SHP77 treated with DMSO at 0.1 percent for 48 hours (cell line): ENCODE measurements around the gene PLXND1.
"Not testable (repeated sequence)": the region's sequence is repeated elsewhere in the genome, so short reads cannot be mapped to it uniquely, and the experiment has no call there.

ENCODE experiments used
- DNase-seq: peaks from one replicate; lab custom pipeline; 2025; lab: John Stamatoyannopoulos, UW

Gene PLXND1

DNA sequence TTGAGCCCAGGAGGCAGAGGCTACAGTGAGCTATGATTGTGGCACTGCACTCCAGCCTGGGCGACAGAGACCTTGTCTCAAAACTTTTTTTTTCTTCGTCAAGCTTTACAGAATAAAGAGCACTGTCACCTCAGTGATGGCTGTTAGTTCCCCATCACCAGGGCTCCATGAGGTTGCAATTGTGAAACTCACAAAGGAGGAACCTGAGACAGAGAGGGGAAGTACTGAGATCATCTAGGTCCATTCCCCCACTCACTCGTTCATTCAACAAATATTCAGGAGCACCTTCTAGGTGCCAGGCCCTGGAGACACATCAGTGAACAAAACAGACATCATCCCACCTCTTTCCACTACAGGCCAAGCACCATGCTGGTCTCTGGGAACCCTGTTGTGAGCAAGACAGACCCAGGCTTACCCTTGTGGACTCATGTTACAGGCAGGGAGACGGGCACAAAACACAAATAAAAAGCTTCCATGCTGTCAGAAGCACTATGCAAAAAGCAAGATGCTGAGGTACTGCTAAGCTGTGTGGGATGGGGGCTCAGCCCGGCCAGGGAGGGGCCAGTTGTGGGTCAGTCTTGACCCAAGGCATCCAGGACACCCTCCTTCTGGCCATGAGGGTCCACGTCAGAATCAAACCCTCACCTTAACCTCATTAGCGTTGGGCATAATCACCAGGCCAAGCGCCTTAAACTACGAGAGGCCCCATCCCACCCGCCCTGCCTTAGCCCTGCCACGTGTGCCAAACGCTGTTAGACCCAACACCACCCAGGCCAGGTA, 80.2 kb downstream of the PLXND1 start:
- no peak for DNase-seq

DNA sequence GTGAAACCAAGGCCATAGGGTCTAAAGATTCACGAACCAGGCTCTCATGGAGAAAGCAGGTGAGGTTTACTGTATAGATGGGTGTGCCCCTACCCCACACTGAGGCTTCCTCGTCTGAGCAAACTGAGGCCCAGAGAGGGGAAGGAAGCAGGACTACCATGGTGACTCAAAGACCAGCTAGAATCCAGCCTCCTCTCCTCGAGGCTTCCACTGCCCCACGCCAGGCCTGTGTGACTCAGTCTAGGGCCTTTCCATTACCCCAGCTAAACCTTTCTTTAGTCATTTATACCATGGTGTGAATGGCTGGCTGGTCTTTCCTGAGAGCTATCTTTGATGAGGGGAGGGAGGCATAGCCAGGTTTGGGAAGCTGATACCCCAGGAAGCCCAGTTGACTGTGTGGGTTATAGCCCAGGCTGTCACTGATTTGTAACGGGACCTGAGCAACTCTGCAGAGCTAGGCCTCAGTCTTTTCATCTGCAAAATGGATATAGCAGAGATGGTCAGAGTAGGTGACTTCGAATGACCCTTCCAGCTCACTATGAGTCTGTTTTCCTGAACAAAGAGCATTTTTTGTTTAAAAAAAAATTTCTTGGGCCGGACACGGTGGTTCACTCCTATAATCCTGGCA, 81.0 kb downstream of the PLXND1 start:
- DNase-seq: no peak

DNA sequence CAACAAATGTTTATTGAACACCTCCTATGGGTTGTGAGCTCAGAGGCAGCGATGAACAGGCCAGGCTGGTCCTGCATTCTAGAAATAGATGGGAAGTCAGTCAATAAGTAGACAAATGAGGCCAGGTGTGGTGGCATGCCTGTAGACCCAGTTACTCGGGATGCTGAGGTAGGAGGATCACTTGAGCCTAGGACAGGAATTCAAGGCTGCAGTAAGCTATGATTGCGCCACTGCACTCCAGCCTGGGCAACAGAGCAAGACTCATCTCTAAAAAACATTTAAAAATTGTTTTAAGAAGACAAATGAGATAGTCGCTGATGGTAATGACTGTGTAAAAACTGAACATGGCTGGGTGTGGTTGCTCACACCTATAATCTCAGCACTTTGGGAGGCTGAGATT, 82.4 kb downstream of the PLXND1 start:
- DNase-seq: no peak

DNA sequence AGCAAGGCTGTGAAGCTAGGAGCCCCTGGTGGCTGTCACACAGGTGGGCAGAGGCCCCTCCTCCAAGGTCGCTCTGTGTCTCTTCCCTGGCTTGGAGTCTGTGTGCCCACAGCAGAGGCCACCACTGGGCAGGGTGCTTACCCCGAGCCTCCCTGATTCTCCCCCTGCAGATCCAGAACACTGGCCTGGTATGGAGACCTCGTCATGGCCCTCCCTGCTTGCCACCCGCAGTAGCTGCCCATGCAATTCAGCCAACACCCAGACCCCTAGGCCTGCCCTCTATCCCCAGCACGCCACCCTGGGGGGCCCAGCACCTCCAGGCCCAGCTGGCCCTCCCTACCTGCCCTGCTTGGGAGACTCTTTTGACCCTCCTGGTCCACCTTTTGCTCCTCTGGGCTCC, 83.5 kb downstream of the PLXND1 start:
- DNase-seq: no peak

DNA sequence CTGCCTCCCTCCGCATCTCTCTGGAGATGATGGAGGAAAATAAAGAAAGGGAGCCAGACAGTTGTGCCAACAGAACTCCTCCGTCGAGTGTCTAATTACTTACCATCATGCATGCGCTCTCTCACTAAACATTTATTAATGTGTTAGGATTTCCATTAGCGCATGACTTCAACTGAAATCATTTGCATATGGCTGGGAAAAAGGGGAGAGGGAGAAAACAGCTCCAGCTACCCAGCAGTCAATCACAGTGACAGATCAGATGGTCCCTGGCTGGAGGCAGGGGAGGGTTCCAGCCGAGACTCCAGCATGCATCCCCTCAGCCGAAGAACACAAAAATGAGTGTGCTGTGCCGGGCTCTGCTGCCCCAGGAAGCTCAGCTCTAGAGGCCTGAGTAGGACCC, 84.9 kb downstream of the PLXND1 start:
- no peak for DNase-seq

DNA sequence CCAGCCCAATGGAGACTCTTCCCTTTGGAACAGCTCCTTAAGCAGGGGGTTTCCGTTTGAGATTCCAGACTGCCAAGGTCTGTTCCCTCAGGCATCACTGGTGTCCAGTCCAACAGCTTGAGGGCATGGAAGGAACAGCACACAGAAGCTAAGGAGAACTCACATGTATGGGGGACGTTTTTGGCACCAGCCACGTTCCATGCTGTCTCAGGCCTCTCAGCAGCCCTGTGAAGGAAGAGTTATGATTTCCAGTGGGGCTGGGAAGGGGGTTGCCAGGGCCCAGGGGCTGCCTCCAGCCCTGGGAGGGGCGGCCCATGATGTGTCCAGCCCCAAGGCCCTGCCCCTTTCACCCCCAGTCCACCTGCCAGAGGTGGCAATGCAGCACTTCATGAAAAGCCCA, 85.5 kb downstream of the PLXND1 start:
- no peak for DNase-seq

DNA sequence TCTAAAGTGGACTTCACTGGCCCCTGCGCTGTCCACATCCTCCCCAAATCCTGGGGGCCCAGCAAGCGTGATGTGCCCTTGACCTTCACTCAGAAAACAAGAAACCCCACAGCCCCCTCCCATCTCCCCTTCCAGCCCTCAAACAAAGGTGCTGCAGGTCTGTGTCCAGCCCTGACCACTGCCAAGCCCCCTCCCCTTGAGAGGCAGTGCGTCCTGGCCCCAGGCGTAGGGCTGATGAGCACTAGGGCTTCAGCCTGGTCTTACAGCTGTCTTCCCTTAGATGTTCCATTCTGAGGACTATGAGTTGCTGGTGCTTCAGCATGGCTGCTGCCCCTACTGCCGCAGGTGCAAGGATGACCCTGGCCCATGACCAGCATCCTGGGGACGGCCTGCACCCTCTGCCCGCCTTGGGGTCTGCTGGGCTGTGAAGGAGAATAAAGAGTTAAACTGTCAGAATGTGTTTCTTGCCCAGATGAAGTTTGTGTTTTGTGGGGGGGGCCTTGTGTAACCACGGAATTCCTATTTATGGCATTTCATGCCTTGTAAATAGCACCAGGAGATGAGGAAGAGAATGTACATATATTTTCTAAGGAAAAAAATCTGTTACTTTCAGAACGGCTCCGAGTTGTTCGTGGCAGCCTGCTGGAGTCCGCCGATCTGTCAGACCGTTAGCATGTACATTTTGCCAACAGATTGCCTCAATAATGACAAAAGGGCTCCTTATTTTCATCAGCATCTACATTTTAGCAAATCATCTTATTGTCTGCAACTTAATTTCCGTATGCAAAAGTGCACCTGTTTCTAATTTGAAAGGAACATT, 86.4 kb downstream of the PLXND1 start:
- DNase-seq: no peak

DNA sequence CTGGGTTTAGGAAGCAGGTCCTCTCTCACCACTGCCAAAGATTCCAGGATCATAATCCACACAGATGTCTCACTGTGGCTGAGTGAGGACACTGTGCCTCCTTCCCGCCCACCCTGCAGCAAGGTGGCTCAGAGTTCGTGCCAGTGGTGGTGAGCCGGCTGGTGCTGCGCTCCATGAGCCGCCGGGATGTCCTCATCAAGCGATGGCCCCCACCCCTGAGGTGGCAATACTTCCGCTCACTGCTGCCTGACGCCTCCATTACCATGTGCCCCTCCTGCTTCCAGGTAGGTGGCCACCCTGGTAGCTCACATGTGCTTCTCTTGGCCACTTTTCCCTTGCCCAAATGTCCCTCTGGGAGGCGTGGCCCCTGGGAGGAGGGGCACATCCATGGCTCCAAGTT, 87.0 kb downstream of the PLXND1 start:
- DNase-seq: no peak

DNA sequence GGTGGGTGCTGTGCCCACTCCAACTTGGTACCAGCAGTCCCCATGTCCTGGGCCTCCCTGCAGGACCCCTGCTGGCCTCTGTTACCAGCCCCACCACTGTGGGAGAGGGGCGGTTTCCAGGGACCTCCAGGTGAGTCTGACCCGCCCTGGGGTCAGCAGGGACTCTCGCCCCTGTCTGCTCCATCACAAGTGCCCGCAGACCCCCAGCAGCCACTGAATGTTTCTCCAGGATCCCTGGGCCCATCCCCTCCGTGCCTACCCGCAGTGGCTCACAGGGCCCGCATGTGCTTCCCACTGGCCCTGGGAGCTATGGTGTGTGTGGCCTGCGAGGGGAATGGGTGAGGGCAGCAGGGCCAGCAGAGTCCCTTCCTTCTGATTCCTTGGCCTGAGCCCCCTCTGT, 87.9 kb downstream of the PLXND1 start:
- no peak for DNase-seq

DNA sequence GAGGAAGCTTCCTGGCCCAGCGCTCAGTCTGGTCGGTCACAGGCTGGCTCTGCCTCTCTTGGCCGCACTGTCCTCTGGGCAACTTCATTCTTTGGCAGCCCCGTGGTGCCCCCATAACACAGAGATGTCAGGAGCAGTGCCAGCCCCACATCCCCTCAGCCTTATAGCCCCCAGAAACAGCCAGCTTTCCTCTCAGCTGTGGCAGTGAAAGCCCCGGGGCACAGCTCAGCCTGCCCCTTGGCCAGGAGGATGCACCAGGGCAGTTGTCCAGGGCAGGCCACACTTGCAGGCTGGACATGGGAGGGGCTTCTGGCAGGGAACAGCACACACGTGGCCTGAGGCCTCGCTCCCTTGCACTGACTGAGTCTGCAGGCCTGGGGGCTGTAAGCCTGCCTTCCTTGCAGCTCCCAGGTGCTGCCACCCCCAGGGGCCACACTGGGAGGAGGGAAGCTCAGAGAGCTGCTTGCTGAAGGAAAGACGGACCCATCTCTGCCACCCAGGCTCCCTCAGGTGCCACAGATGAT, 88.4 kb downstream of the PLXND1 start:
- no peak for DNase-seq

DNA sequence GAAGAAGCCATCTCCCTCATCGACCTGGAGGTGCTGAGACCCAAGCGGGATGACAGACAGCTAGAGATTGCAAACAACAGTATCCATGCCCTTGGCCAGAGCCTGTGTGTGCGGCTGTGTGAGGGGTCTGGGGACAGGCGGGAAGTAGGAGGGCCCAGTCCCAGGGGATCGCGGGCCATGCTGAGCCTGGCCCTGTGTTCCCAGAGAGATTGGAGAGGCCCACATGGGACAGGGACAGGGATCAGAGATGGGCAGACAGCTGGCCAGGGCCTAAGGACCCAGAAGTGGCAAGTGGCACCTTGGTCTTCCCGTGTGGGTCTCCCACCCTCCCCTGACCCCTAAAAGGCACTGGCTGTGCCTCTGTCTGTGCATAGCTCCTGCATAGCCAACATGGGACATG, 89.0 kb downstream of the PLXND1 start:
- DNase-seq: no peak

DNA sequence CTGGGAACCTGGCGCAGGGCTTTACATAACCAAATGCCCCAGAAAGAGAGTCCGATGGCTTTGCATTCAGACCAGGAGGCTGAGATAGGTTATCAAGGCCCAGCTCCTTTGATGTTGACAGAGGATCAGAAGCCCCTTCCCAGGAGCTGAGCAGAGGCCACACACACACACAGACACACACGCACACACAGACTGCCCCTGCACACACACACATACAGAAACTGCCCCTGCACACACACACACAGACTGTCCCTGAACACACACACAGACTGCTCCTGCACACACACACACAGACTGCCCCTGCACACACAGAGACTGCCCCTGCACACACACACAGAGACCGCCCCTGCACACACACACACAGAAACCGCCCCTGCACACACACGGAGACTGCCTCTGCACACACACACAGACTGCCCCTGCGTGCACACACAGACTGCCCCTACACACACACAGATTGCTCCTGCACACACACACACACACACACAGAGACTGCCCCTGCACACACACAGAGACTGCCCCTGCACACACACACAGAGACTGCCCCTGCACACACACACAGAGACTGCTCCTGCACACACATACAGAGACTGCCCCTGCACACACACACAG, 90.5 kb downstream of the PLXND1 start:
- not testable (repeated sequence) for DNase-seq

DNA sequence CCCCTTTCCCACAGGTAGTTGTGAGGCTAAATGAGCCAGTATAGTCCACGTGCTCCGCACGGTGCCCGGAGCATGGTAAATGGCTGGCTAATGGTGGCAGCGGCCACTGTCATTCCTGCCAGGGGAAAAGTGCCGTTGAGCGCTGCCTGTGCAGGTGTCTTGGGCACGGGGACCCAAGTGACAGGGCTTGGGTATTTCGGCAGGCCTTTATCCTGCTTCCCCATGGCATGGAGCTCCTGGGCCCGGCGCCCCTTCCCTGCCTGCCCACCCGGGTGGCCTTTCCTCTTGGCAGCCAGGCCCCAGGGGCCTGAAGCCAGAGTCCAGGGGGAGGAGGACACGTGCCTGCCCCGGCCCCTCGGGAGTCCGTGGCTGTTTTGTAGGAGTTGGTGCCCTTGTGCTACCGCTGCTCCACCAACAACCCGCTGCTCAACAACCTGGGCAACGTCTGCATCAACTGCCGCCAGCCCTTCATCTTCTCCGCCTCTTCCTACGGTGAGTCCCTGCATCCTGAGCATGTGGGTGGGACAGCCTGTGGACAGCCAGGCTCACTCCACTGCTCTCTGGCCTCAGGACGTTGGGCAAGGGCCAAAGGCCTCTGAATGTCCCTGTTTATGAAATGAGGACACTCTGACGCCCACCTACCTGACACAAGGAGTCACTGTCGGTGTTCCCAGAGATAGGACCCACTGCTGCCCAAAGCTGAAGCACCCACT, 91.2 kb downstream of the PLXND1 start:
- DNase-seq: not testable (repeated sequence)

DNA sequence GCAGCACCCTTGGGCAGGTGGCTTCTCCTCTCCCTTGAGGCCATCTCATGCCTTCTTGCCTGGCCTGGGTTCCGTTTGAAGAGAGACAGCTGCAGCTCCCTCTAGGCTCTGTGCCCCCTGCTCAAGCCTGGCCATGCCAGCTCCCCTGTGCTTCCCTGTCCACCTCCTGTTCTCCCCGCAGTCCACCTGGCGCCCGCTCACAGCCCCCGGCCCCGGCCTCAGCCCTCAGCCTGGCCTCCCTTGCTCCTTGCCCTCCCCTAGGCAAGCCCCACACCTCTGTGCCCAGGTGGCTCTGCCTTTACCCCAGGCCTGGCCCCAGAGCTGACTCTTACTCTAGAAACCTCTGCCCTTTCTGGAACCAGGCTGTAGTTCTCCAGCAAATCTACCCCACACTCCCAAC, 91.9 kb downstream of the PLXND1 start:
- DNase-seq: no peak

DNA sequence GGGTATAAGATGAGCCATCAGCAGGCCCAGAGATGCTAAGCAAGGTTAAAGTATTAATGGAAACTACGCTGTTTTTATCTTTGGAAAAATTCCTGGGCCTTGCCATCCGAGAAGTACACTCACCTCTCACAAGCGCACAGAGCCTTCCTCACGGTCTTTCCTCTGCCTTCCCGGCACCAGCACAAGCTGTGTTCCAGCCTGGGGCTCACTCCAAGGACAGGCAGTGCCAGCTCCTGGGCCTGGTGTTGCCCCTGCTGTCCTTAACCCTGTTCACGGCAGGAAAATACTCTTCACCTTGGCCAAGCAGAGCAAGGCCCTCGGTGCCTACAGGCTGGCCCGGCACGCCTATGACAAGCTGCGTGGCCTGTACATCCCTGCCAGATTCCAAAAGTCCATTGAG, 92.4 kb downstream of the PLXND1 start:
- DNase-seq: no peak

DNA sequence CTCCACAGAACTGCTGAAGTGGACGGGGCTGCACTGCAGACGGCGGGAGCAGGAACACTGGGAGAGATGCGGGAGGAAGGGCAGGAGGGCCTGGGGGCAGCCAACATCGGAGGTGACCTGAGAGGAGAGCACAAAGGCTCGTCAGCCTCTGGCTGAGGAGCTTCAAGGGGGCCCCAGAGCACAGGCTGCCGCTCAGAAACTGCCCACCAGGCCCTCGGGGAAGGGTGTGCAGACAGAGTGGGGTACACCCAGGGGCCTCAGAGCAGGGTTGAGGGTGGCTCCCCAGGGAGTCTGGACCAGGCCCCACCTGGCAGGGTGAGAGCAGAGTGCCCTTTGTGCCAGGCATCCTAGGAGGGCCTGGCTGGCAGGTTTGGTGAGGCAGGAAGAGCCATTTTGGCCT, 92.8 kb downstream of the PLXND1 start:
- no peak for DNase-seq

DNA sequence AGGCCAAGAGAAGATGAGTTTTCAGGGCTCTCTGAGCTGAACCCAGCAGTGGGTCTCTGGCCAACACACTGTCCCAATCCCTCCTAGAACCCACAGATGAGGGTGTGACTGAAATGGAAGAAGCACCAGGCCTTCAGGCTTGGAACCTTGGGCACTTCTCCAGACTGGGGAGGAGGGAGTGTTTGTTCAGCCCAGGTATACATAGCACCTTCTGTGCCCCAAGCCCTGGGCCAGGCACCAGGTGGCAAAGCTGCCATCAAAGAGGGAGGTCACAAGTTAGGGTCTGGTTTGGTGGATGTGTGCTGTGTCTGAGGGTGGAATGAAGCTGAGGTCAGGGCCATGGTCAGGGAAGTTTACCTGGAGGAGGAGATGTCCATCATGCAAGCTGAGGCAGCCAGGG, 93.9 kb downstream of the PLXND1 start:
- DNase-seq: no peak

DNA sequence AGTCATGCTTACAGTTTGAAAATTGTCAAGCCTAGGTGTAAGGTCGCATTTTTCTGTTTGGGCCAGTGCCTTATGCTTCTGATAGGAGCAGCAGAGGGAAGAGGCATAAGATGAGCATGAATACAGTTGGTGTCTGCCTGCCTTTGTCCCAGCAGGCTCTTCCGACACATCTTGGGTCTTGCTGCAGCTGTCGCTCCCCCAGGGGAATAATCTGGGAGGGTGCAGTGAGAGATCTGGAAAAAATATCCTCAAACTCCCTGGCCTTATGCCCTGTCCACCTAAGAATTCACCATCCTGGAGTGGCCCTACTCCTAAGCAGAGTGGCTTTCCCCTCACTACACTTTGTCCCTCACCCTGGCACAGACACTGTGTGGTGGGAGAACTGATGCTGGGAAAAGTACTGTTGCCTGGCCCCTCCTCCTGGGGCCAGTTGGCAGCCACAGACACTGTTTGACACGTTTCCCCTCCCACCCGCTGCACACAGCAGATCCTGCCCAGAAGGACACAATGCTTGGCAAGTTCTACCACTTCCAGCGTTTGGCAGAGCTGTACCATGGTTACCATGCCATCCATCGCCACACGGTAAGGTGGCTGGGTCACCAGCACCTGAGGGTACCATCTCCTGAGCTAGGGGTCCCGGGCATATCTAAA, 99.2 kb downstream of the PLXND1 start:
- peak; percentile 59 for DNase-seq

DNA sequence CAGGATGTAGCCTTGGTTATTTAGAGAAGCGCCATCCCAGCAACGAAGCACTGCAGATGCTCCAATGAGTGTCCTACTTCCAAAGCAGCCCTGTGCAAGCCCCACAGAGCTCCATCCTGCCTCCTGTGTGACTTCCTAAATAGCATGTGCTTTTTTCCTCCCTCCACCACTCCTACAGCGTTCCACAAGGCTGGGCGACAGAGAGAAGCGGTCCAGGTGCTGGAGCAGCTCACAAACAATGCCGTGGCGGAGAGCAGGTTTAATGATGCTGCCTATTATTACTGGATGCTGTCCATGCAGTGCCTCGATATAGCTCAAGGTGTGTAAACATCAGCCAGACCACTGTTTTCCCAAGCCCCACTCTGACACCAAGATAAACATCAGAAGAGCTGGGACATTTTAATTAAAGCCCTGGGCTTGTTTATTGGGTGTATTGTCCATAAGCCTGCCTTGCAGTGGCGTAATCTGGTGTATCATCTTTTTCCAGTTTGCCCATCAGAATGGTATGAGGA, 100.2 kb downstream of the PLXND1 start:
- DNase-seq: peak; percentile 97

DNA sequence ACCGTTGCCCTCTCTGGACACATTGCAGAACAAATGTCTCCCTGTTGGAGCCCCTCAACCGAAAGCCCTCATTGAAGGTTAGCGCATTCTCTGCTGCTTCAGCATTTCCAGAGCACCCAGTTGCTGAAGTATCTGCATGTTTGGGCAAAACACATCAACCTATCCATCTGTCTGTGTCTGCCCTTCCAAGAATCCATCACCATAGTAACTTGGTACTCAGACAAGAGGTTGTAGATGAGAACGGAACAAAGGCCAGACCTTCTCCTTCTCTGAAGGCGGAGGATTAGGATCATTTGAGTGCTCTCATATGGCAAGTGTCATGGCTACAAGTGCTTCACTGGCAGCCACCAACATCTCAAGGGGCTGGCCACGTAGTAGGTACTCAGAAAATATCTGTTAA, 101.1 kb downstream of the PLXND1 start:
- no peak for DNase-seq
